K562 (cell line): ENCODE measurements around the gene ANKS1A. TPM values are rescaled to one million over a fixed set of nuclear protein-coding genes. Genes with fewer than 3 reads are reported as not detected.

ENCODE experiments used
- ATF3 ChIP-seq, 2 experiments: fragments of 450-650 bp in 1 of 2; sonication (generic) in 1 of 2; formaldehyde crosslinking in 1 of 2; IDR thresholded peaks in 1 of 2; conservative IDR thresholded peaks in 1 of 2; 2 replicates each; pipeline versions ENCODE4 v1.6.1 to v1.8.1; 2016 to 2023; ENCODE audit warnings: mild to moderate bottlenecking in 2 of 2, moderate library complexity in 2 of 2, inconsistent platforms in 1 of 2, missing genetic modification reagents in 1 of 2
- CCNT2 ChIP-seq: IDR thresholded peaks from 2 replicates; pipeline ENCODE4 v1.6.1; 2011; ENCODE audit warnings: borderline replicate concordance, low read depth, mild to moderate bottlenecking, moderate library complexity, mixed read lengths, low read length; ENCODE audit not compliant: insufficient read length; ENCODE audit errors: extremely low read depth
- EGR1 ChIP-seq: fragments of 450-650 bp; conservative IDR thresholded peaks from 2 replicates; pipeline ENCODE4 v1.6.1; 2017; ENCODE audit warnings: mild to moderate bottlenecking
- ETS1 ChIP-seq: conservative IDR thresholded peaks from 2 replicates; pipeline ENCODE4 v1.6.1; 2011; ENCODE audit warnings: low read depth, mild to moderate bottlenecking, low read length; ENCODE audit not compliant: control insufficient read depth
- ID3 ChIP-seq, 2 experiments: fragments of 250-450 bp in 1 of 2; fragments of 450-650 bp in 1 of 2; sonication (Bioruptor Pico) in 1 of 2; IDR thresholded peaks; 2 replicates each; pipeline versions ENCODE4 v1.6.1 to v1.8.0; 2016 to 2021; ENCODE audit warnings: mild to moderate bottlenecking in 2 of 2, moderate library complexity in 2 of 2, missing compliant biosample characterization in 1 of 2, missing genetic modification characterization in 1 of 2
- JUND ChIP-seq, 2 experiments: IDR thresholded peaks; 2 replicates in 1 of 2; 3 replicates in 1 of 2; pipeline ENCODE4 v1.6.1; 2011; ENCODE audit warnings: borderline replicate concordance in 2 of 2, low read depth in 2 of 2, low read length in 2 of 2, improper control_type of control experiment in 1 of 2, missing biosample characterization in 1 of 2, missing genetic modification characterization in 1 of 2, missing genetic modification reagents in 1 of 2
- LARP7 ChIP-seq: fragments of 450-650 bp; IDR thresholded peaks from 2 replicates; pipeline ENCODE4 v1.6.1; 2016
- NFRKB ChIP-seq: fragments of 450-650 bp; IDR thresholded peaks from 2 replicates; pipeline ENCODE4 v1.6.1; 2016; ENCODE audit warnings: low read depth
- PCBP2 ChIP-seq: fragments of 200-400 bp; formaldehyde crosslinking; IDR thresholded peaks from 2 replicates; pipeline ENCODE4 v1.6.1; 2018; ENCODE audit warnings: low read length, low read depth, mild to moderate bottlenecking, moderate library complexity; ENCODE audit not compliant: poor library complexity, severe bottlenecking
- PYGO2 ChIP-seq: fragments of 450-650 bp; IDR thresholded peaks from 2 replicates; pipeline ENCODE4 v1.6.1; 2016; ENCODE audit warnings: mild to moderate bottlenecking, missing genetic modification characterization, moderate library complexity, missing compliant biosample characterization
- RBM39 ChIP-seq: fragments of 200-400 bp; formaldehyde crosslinking; optimal IDR thresholded peaks from 2 replicates; pipeline ENCODE3; 2018; ENCODE audit warnings: low read depth, low read length
- SNIP1 ChIP-seq: fragments of 450-650 bp; IDR thresholded peaks from 2 replicates; pipeline ENCODE4 v1.7.1; 2017; ENCODE audit warnings: low read depth, mild to moderate bottlenecking
- SPI1 ChIP-seq: IDR thresholded peaks from 2 replicates; pipeline ENCODE4 v1.6.1; 2011; ENCODE audit warnings: low read depth, low read length, control low read depth, borderline replicate concordance
- STAT5B ChIP-seq: fragments of 250-450 bp; sonication (Bioruptor Pico); IDR thresholded peaks from 2 replicates; pipeline ENCODE4 v1.8.0; 2021; ENCODE audit warnings: mild to moderate bottlenecking, inconsistent platforms
- TAF15 ChIP-seq: fragments of 200-400 bp; formaldehyde crosslinking; IDR thresholded peaks from 2 replicates; pipeline ENCODE4 v1.6.1; 2017; ENCODE audit warnings: mild to moderate bottlenecking, low read depth, low read length, moderate library complexity
- TAF7 ChIP-seq: fragments of 450-650 bp; IDR thresholded peaks from 2 replicates; pipeline ENCODE4 v1.6.1; 2016; ENCODE audit warnings: missing genetic modification characterization, missing compliant biosample characterization
- ZFX ChIP-seq: sonication (generic); formaldehyde crosslinking; IDR thresholded peaks from 2 replicates; pipeline ENCODE4 v1.8.0; 2022; ENCODE audit warnings: mild to moderate bottlenecking, missing genetic modification reagents, moderate library complexity
- ZNF133 ChIP-seq: fragments of 250-450 bp; sonication (Bioruptor Pico); IDR thresholded peaks from 2 replicates; pipeline ENCODE4 v1.4.0; 2020; ENCODE audit warnings: mild to moderate bottlenecking
- ZNF609 ChIP-seq: sonication (generic); formaldehyde crosslinking; IDR thresholded peaks from 2 replicates; pipeline ENCODE4 v1.8.1; 2023; ENCODE audit warnings: missing genetic modification reagents, mild to moderate bottlenecking, borderline replicate concordance
- polyA plus RNA-seq, 8 experiments: library from polyadenylated mRNA; depleted of rRNA in 4 of 8; stranded (reverse) in 5 of 8; unstranded in 3 of 8; fragments of >200 nt; fragmentation: Nextera tagmentation in 2 of 8; fragmentation: Illumina TruSeq in 1 of 8; extraction: Ambion mirVana in 2 of 8; extraction: Trizol in 1 of 8; gene quantifications; 2 replicates each; pipeline versions ENCODE4 v1.2.1 to v1.2.3, GENCODE V29; 2011 to 2014; ENCODE audit warnings: inconsistent platforms in 1 of 8, missing spikeins in 1 of 8
- total RNA-seq, 7 experiments: library from RNA; depleted of rRNA in 6 of 7; stranded (reverse); fragments of >200 nt in 6 of 7; fragmentation: Illumina TruSeq in 2 of 7; extraction: Trizol in 2 of 7; gene quantifications; 2 replicates each; pipeline versions ENCODE4 v1.2.1 to v1.2.3, GENCODE V29; 2011 to 2021; ENCODE audit warnings: low replicate concordance in 1 of 7

Gene ANKS1A
- total and polyA plus RNA-seq, 9 of the 15 experiments (the other 6 are each of a cell fraction or from before 2014, with no cell fraction given) = 1.1 to 13.8 (median 5.3) TPM

GRCh38 chr6:34865107-34865506 is 23.9 kb upstream of the ANKS1A start (continued):
- TF ChIP-seq CCNT2 (peak; percentile 50), PCBP2 (no peak), ETS1 (no peak), ZNF133 (CRISPR knock-in tag) (no peak), RBM39 (no peak), SPI1 (peak; percentile 75; the same call in 1 of the 2 replicates), NFRKB (no peak), PYGO2 (tag) (no peak), LARP7 (no peak), ID3 (CRISPR knock-in tag; IDR thresholded peaks at IDR 0.05) (no peak), ID3 (tag; IDR thresholded peaks at IDR 0.05) (no peak), STAT5B (CRISPR knock-in tag) (no peak), ATF3 (IDR thresholded peaks at IDR 0.05) (peak; percentile 77), ATF3 (CRISPR knock-in tag; conservative IDR thresholded peaks at IDR 0.05) (no peak), ZFX (CRISPR knock-in tag) (no peak), EGR1 (no peak), SNIP1 (no peak), TAF7 (tag) (no peak), ZNF609 (CRISPR knock-in tag) (0 out of 2 replicates have a peak, but pooled peaks have one; percentile 68), TAF15 (no peak), JUND (IDR thresholded peaks at IDR 0.05; ENCODE audit: borderline replicate concordance, low read depth, low read length) (peak; percentile 75; the same call in 1 of the 2 replicates), JUND (tag; IDR thresholded peaks at IDR 0.05; ENCODE audit: borderline replicate concordance, low read depth, low read length) (peak; percentile 77; the same call in 2 of the 3 replicates)
